ENCODE data around the gene MUS81.

Gene MUS81

DNA sequence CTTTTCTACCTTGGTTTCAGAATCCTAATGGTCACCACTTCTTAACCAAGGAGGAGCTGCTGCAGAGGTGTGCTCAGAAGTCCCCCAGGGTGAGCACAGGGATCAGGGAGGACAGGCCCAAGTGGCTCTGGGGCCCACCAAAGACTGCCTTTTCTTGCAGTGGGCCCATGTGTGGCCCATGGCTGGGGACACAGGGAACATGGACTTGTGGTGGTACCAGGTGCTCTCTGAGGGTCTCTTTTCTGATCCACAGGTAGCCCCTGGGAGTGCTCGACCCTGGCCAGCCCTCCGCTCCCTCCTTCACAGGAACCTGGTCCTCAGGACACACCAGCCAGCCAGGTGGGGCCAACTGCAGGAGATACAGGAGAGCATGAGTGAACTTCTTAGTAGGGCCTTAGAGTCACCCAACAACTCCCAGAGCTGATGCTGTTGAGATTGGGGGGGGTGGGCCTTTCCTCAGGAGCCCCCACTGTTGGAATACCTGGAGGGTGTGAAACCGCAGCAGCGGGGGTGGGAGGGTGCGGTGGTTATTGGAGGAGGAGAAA, 2.0 kb downstream of the MUS81 start:
- DNase-seq, result no peak

DNA sequence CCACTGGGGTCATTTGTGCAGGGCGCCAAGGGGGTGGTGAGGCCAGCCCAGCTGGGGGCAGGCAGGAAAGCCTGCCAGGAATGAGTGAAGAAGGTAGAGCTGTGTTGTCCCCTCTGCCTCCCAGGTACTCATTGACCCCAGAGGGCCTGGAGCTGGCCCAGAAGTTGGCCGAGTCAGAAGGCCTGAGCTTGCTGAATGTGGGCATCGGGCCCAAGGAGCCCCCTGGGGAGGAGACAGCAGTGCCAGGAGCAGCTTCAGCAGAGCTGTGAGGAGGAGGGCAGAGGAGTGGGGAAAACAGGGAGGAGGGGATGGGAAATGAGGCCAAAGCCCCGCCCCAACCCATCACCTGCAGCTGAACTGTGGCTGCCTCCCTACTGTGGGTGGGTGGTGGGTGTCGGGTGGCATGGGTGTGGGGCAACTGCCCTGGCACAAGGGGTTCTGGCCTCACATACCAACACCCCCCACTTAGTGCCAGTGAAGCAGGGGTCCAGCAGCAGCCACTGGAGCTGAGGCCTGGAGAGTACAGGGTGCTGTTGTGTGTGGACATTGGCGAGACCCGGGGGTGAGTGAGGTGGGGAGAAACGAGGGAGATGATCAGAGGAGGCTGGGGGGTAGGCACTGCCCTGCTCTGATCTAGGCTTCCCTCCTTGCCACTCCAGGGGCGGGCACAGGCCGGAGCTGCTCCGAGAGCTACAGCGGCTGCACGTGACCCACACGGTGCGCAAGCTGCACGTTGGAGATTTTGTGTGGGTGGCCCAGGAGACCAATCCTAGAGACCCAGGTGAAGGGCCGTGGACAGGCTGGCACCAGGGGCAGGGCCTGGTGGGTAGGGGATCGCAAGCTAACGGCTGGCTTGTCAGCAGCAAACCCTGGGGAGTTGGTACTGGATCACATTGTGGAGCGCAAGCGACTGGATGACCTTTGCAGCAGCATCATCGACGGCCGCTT, 3.0 kb downstream of the MUS81 start:
- DNase-seq, result no peak

DNA sequence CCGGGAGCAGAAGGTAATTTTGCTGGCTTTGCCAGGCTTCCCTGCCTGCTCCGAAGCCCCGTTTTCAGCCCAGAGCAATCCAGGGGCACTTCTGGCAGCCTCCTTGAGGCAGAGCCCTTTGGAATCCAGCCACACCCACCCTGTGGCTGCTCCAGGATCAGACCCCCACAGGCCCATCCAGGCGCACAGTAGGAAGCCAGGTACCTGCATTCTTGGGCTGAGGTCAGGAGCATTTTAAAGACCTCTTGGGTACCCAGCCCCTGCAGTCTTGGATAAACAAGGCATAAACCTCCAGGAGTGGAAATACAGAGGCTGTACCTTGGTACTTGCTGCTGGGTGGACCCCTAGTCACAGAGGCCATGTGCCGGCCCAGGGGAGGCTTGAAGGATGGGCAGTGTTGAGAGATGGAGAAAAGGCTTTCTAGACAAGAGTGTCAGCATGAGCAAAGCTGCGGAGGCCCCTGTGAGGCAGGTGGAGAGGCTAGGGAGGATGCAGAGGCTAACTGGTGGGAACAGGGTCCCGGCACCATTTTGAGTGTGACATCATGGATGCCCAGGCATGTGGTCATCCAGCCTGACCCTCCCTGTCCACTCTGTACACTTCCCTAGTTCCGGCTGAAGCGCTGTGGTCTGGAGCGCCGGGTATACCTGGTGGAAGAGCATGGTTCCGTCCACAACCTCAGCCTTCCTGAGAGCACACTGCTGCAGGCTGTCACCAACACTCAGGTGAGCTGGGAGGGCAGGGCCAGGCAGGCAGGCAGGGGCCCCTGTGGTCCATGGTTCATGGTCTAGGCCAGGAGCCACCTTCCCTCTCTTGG, 3.9 kb downstream of the MUS81 start:
- DNase-seq, result no peak

DNA sequence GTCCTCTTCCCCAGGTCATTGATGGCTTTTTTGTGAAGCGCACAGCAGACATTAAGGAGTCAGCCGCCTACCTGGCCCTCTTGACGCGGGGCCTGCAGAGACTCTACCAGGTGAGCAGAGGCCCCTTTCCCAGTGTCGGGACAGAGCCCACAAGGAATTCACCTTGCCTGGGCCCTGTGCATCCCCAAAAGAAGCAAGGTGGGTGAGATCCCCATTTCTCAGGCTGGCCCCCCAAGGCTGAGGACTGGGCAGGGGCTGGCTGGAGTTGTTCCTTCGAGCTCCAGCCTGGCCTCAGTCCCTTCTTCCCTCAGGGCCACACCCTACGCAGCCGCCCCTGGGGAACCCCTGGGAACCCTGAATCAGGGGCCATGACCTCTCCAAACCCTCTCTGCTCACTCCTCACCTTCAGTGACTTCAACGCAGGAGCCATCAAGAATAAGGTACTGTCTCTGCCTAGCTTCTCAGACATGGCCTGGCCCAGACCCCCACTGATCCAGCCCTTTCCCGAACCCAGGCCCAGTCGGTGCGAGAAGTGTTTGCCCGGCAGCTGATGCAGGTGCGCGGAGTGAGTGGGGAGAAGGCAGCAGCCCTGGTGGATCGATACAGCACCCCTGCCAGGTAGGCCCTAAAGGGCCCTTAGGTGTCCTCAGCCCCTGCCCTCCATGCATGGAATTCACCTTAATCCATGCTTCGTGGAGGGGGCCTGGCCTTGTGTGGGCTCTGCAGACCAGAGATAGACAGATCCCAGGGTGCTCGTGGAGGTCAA, 4.7 kb downstream of the MUS81 start:
- no peak for DNase-seq

DNA sequence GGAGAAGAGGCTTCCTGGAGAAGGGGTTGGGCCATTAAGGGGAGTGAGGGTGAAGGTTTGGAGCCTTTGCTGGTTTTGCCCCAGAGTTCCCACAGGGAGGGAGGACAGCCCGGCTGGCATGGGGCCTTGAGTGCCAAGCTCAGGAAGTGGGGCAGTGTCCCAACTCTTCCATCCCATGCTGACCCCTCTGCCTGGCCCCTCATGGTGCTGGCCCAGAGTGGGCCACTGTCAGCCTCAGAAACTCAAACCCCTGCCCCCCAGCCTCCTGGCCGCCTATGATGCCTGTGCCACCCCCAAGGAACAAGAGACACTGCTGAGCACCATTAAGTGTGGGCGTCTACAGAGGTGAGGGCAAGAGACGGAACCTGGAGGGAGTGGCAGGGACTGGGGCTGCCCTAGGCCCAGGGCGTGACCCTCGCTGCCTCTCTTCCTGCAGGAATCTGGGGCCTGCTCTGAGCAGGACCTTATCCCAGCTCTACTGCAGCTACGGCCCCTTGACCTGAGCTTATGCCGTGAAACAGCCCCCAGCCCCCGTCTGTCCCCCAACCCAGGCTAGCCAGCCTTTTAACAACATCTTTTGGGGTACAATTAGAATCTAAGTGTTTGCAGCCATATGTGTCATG, 5.4 kb downstream of the MUS81 start:
- DNase-seq, result no peak

DNA sequence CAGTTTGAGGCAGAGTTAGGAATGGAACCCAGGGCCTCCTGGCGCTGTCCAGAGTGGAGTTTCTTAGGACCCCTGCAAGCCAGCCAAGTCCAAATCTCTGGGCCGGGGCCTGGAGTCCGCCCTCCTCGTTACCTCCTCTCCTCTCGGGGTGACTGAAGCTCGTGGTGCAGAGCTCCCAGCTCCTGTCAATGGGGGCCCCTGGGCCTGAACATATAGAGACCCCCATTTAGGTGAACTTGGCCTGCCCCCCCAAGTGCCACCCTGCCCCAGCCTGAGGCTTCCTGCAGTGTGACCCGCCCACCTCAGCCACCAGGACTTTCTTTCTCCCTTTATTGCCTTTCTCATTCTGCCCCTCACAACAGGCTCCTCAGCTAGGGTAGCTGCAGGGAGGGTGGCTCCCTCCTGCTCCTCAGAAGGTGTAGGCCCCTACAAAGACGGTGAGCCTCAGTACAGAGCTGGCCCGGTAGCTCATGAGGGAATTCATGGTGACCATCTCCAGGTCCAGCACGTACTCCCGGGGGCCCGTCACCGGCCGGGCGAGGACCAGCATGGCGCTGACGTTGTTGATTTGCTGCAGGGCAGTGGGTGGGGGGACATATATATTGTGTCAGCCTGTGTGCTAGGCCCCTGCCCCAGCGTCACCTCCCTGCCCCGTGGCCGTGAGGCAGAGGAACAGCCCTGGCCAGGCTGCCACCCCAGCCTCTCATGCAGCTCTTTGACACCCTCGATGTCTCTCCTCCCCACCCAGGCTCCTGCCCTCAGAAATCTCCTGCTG, 6.5 kb downstream of the MUS81 start:
- DNase-seq, result no peak

DNA sequence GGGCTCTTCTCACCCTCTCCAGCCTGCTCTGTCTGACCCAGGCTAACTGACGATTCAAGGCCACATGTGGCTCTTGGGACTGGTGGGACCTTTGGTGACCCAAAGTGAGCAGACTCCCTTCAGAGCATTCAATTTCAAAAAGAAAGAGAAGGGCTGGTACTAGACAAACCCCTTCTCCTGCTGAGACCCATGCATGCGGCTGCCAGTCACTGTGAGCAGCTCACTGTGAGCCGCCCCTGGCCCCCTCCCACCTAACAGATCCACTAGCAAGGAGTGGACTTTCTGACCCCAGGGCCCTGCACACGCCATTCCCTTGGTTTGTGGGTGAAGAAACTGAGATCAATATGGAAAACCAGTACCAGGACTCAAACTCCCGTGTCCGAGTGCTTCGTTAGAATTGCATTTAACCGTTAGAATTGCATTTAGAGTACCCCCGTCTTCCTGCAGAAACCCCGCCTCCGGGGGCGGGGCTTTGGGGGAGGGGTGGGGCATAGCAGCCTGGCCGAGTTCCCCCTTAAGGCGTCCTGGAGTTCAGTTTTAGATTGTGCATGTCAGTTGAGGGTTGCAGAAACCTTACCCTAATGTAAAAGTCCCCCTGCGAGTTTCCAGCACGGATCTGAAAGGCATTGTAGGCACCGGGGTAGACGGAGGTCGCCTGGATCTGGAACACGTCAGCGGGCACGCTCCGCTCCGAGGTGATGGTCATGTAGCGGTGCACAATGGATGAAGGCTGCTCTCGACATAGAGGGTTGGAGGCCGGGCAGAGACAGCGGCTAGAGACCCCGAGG, 7.2 kb downstream of the MUS81 start:
- peak; percentile 11 for DNase-seq

DNA sequence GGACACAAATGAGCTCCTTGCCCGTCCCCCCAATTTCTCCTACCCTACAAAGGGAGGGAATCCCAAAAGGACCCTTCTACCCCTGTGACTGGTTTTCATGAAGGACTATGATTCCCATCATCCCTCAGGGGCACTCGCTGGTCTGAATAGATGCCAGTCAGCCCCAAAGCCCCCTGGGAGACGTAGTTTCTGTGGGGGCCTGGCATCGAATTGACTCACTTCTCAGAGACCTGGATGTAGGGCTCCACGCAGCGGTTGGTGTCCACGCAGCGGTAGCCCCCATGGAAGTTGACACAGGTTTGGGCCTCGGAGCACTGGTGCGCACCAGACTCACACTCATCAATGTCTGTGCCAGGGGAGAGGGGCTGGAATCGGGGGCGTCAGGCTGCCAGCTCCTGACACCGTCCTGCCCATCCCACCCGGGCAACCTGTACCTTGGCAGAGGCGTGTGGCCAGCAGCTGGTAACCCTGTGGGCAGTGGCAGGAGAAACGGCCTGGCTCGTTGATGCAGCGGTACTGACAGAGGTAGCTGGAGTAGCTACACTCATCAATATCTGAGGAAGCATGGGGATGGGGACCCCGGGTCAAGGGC, 7.9 kb downstream of the MUS81 start:
- peak; percentile 70 for DNase-seq

DNA sequence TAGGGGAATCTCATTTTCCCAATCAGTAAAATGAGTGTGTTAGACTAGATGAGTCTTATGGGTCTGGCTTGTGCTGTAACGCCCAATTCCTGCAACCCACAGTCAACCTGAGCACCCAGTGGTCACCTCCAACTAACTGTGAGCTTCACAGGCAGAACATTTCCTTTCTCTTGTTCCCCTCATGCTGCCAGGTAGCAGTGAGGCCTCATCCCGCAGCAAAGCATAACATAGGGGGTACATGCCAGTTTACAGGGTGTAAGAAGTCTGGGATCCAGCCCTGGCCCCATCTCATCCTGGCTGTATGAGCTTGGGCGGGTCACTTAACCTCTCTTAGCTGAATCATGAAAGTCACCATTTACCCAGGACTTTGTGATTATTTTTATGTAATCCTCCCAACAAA, 8.7 kb downstream of the MUS81 start:
- DNase-seq, result no peak

DNA sequence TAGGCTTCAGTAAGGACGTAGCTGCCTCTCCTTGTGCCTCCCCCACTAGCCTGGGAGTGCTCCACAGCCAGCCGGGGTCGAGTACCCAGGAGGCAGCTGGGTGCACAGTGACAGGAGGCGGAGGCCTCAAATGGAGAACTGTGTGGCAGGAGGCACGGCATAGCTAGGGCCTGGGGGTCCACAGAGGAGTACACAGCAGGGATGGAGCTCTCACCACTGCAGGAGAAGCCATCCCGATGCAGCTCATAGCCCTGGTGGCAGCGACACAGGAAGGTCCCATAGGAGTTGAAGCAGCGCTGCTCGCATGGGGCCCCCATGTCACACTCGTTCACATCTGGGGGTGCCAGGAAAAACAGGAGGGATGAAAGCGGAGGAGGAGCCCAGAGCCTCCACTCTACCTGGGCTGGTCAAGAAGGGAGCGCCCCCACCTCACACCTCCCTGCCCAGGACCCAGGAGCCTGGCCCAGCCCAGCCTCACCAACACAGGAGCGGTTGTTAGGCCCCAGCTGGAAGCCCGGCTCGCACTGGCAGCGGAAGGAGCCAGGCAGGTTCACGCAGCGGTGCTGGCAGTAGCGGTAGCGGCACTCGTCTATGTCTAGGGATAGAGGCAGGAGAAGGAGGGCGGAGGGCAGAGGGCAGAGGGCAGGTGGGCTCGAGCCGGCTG, 9.5 kb downstream of the MUS81 start:
- no peak for DNase-seq

DNA sequence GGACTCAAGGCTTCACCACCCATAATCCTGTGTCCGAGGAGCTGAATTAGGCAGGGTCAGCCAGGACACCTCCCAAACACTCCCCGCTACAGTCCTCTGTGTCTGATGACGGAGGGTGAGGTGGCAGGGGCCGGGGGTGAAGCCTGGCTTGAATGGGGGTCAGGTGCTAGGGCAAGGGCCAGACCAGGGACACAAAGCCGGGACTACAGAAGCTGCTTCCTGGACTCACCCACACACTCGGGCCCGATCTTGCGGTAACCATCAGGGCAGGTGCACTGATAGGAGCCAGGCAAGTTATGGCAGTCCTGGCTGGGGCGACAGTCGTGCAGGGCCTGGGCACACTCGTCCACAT, 10.1 kb downstream of the MUS81 start:
- no peak for DNase-seq

DNA sequence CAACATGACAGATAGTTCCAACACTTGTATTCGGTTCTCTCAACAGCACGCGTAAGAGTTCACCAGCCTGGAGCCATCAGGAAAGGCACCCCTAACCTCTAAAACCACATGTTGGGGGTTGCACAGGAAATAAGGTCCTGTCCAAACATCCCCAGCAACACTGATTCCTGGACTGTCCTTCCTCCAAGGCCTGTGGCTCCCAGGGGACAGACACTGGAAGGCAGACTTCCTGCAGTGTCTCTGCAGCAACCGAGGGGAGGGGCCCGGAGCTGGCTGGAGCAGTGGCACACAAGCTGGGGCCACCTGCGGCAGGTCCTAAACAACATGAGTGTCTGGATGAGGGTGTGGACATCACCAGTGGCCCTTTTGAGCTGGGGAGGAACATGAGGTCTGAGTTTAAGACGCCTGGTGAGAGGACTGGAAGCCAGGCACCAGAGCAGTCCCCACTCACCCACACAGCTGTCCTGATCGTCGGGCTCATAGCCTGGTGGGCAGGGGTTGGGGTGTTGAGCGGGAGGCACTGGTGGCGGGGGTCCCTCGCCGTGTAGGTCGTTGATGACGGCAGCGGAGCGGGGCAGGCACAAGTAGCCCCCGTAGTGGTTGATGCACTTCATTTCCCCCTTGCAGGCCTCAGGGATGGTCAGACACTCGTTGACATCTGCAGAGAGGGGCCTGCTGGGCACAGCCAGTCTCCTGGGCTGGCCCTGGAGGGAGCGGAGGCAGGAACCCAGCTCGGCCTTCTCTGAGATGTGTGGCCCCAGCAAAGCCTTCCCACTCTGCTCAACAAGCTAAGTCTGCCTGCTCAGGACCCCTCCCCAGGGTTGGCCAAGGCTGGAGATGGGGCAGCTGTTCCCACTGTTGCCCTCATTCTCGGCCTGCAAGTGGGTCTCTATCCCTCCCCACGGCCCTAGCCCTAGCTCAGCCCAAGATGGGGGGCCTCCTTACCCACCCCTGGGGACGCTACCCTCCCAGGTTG, 10.8 kb downstream of the MUS81 start:
- no peak for DNase-seq

DNA sequence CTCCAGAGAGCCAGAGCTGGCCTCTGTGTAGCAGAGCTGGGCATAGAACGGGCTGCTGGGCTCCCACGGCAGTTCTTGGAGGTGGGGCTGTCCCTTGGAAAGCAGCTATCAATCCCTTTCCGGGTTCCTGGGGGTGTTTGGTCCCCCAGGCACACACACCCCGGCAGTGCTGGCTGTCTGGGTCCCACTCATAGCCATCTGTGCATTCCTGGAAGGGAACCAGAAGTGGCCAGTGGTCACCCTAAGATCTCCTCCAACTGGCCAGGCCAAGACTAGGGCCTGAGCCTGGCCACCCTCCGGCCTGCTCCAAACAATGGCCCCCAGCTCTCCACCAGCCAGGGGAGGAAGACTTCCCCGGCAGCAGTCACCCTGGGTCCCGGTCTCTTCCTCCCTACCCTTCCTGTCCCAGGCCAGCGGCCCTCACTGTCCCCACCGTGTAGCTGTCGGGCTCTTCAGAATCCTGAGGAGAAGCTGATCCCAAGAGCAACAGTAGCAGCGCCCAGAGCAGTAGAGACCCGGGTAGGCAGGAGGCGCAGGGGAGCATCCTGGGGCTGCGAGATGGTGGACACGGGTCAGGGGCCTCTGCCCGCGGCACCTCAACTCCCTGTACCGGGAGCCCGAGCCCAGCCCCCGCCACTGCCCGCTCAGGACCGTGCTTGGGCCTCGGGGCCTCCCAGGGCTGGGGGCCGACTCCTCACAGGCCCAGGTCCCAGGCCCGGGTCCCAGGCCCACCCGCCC, 11.7 kb downstream of the MUS81 start:
- no peak for DNase-seq

DNA sequence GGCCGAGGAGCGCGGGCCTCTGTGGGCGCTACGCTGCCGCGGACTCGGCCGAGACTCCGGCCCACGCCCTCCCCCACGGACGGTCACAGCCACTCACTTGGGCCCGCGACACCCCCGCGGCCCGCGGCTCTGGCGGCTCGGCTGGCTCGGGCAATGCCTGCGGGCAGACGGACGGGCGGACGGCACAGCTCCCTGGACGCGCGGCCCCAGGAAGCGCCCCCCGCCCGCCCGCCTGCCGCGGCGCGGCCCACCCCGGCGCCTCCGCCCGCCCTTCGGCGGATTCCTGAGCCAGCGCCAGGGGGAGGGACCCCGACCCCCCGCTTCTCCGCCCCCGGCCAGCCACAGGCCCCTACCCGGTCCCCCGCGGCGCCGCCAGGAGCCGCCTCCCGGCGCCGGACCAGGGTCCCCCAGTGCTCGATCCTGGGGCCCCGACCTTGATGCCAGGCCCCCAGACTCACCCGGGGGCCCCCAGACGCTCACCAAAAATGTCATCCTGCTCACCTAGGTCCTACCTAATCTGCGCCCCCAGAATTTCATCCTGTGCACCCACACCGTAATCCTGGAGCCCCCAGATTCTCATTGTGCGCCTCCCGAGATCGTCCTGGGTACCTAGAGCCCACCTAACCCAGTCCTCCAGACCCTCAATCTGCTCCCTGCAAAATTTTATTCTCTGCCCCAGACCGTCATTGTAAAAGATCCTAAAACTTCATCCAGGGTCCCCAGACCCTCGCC, 12.5 kb downstream of the MUS81 start, which contains the start of gene EFEMP2:
EFEMP2 (minus strand) TSS at position 215 of the 732 bp plus-strand sequence. CDS start 446 bp downstream, outside the sequence.
- DNase-seq, result no peak

DNA sequence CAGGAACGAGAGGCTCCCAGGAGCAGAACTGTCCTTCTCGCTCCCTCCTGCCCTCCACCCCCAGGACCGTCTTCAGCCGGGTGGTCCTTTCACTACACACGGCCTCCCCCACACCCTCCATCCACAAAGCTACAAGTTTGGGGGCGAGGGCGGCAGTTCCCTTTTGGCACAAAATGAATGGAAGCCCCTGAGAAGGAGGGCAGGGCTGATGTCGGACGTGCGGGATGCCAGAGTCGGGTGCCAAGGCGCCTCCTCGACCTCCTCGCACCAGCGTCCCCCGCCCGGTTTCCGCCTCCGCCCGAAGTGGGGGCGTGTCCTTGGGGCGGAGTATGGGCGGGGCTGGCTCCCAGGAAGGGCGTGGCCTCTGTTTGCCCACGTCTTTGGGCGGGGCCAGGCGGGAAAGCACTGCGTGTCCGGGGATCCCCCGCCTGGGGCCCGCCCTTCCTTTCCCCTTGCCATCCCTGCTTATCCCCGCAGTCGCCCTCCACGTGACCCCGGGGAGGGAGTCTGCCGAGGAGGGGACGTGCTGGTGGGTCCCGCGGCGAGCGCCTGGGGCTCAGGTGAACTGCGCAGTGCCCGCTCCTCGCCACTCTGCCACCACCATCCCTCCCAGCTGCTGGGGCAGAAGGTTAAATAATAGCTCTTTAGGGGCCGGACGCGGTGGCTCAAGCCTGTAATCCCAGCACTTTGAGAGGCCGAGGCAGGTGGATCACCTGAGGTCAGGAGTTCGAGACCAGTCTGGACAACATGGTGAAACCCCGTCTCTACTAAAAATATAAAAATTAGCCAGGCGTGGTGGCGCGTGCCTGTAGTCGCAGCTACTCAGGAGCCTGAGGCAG, 13.3 kb downstream of the MUS81 start:
- DNase-seq, result peak; percentile 92

DNA sequence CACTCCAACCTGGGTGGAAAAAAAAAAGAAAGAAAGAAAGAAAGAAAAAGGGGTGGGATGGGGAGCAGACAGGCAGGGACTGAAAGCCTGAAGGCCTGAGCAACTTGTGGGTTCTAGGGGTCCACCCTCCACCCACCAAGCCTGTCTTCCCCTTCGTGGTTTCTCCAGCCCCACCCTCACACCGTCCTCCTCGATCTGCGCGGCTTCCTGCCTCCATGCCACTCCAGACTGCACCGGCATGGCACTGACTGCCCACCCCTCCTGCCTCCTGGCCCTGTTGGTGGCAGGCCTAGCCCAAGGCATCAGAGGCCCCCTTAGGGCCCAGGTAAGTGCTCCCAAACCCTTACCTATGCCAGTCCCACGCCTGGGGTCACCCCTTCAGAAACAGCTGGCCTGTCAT, 19.4 kb downstream of the MUS81 start, which contains the start of gene CTSW:
CTSW (plus strand) TSS at position 221 of the 400 bp plus-strand sequence; CDS start at position 239, 18 bp downstream.
- no peak for DNase-seq

Measured in NCI-H1105 (cell line).